GM18870 (cell line): ENCODE measurements around the gene ENPP5.

Experiments
- ATAC-seq: cut with Tn5 transposase; IDR thresholded peaks from one replicate; pipeline ENCODE4 v1.9.1; 2021; ENCODE audit warnings: moderate library complexity; ENCODE audit not compliant: unreplicated experiment

The ENPP5 gene, protein sequence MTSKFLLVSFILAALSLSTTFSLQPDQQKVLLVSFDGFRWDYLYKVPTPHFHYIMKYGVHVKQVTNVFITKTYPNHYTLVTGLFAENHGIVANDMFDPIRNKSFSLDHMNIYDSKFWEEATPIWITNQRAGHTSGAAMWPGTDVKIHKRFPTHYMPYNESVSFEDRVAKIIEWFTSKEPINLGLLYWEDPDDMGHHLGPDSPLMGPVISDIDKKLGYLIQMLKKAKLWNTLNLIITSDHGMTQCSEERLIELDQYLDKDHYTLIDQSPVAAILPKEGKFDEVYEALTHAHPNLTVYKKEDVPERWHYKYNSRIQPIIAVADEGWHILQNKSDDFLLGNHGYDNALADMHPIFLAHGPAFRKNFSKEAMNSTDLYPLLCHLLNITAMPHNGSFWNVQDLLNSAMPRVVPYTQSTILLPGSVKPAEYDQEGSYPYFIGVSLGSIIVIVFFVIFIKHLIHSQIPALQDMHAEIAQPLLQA

DNA sequence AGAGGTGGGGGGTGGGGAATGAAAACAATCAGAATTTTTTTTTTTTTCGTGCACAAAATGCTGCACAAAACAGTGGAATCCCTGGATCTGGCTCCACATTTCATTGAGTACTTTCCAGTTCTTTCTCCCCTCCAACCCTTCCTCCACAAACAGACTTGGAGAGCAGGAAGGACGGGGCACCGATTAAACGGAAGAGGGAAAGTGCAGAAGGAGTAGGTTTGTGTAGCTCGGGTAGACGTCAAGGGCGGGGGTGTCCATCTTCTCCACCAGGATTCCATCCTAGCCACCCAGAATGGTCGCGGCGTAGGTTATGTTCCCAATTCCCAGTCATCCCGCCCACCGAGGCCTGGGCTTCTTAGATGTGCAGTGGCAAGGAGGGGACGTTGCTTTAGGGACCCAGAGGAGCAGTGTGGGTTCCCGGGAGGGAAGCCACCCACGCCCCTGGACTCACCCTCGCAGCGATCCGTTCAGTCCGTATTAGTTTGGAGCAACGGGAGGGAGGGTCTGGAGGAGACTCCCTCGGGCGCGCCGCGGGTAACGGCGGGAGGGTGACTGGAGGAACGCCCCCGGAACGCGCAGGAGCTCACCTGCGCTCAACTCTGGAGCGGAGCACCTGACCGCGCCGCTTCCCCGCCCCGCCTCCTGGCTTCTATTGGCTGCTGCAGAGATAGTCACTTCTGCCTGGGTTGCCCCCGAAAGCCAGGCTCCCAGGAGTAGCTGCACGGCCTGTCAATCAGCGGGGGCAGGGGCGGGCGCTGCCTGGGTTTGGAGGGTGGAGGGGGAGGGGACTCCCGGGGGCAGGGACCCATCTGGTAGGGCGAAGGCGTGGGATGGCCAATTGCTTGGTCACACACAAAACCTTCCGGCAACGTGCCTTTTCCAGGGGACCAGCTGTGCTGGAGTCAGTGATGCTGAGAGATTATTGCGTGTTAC lies at the start of gene ENPP5:
Gene ENPP5 (minus strand): TSS at position 624 of the 933 bp plus-strand sequence. CDS start 2,718 bp downstream, outside the sequence.
- peak; percentile 60 for ATAC-seq

DNA sequence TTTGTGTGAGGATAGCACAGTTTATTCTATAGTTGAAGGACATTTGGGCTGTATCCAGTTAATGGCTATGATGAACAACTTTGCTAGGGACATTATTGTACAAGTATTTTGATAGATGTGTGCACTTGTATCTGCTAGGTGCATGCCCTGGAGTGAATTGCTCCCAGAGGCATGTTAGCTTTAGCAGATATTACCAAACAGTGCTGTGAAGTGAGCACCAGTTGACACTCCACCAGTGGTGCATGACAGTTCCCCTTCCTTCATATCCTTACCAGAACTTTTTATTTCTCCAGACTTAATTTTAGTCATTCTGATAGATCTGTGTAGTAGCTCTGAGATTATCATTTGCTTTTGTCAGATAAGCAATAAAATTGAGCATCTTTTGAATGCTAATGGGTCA lies 48.9 kb upstream of the ENPP5 start:
- no peak for ATAC-seq

DNA sequence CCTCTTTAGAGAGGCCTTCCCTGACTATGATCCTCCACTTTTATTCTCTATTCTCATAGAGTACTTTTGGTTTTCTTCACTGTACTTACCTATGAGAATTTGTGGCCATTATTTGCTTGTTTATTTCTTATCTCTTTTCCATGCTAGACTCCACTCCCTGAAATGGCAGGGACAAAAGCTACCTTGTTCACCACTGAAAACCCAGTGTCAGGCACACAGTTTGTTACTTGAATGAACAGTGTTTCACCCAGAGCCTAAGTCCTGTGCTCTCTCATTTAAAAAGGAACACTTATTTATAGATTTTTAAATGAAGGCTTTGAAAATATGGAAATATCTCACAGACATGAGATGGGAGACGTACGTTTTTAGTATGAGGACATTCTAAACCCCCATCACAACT lies 47.7 kb upstream of the ENPP5 start:
- ATAC-seq, result no peak

DNA sequence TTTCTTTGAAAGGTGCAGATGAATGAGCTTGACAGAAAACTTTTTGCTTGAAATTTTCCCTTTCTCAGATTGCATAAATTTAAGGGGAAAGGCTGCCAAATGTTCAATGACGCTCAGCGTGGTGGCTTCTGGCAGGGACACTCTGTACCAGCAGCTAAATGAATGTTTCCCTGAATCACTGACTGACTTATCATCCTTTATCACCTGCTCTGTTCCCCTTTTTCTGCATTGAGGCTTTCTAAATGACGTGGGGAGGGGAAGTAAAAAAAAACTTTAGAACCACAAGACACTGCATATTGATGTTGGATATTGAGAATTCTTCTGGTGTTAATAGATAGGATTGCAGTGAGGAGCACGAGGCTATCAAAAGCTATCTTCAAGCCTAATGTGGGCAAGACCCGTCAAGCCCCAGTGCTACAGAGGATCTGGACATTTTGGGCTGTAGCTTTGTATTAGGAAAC lies 46.9 kb upstream of the ENPP5 start:
- ATAC-seq, result peak; percentile 63

DNA sequence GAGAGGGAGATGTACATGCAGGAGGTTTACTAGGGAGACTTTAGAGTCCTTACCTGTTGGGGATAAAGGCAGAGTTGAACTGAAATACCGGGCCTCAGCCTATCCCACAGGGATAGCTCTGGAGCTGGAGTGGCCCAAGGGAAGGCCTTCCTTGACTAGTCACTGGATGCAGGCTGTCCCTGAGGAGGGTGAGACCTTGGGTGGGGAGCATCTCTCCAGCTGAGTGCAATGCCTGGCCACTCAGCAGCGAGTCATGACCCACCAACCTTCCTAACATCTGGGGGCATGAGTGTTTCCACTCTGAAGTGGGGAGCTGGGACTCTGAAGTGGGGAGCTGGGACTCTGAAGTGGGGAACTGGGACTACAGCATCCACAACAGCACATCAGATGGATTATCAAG lies 46.1 kb upstream of the ENPP5 start:
- no peak for ATAC-seq

DNA sequence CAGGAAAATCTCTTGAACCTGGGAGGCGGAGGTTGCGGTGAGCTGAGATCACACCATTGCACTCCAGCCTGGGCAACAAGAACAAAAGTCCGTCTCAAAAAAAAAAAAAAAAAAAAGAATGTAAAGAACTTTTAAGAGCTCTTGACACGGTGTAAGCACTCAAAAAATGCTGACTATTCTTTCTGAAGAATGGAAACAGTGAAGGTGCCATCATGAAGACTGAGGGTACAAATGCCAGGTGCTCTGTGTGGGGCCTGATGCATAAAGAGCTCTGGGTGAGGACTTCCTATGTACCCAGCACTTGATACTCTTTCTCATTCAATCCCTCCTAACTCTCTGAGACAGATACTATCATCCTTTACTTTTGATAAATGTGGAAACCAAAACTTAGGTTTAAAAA lies 45.0 kb upstream of the ENPP5 start:
- no peak for ATAC-seq

DNA sequence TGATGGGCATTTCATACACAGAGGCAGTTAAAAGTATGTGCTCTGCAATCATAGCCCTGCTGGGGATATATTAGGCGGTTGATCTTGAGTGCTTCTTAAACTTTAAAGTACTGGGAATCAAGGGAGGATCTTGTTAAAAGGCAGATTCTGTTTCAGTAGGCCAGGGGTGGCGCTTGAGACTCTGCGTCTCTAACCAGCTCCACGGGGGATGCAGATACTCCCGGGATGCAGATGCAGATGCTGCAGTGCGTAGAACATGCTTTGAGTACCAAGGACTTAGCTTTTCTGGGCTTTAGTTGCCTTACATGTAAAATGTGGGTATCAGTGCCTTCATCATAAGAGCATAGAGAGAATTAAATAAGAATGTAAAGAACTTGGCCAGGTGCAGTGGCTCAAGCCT lies 44.4 kb upstream of the ENPP5 start:
- ATAC-seq, result no peak

DNA sequence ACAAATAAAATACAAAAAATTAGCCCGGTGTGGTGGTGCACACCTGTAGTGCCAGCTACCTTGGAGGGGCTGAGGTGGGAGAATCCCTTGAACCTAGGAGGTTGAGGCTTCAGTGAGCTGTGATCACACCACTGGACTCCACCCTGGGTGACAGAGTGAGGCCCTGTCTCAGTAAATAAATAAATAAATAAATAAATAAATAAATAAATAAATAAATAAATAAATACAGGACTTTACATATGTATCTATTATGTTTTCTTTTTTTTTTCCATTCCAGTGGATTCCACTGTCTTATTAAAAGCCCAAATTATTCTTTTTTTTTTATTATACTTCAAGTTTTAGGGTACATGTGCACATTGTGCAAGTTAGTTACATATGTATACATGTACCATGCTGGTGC lies 41.1 kb upstream of the ENPP5 start:
- no peak for ATAC-seq

DNA sequence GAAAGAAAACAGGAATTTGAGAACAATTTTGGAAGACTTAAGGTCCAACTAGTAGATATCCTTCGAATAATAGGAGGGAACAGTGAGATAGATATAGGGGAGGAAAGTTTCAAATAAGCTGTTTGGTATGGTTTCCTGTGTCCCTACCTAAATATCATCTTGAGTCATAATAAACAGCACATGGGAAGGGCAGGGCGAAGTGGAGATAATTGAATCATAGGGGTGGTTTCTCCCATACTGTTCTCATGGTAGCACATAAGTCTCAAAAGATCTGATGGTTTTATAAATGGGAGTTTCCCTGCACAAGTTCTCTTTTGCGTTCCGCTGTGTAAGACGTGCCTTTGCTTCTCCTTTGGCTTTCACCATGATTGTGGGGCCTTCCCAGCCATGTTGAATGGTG lies 39.5 kb upstream of the ENPP5 start:
- ATAC-seq, result no peak

DNA sequence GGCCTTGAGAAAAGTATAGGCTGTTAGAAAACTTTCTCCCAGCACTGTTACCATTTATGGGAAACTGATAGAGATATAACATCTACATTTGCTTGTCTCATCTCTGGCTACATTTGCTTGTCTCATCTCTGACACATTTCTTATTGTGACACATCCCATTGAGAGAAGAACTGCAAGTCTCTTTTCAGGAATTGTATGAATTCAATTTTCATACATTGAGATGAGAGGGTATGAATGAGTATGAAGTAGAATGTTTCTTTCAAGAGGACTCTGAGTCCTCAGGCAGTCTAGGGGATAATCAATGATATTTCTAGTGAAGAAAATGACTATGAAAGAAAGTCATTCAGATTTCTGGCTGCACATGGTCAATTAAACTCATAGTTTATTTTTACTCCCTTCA lies 37.5 kb upstream of the ENPP5 start:
- ATAC-seq, result no peak

DNA sequence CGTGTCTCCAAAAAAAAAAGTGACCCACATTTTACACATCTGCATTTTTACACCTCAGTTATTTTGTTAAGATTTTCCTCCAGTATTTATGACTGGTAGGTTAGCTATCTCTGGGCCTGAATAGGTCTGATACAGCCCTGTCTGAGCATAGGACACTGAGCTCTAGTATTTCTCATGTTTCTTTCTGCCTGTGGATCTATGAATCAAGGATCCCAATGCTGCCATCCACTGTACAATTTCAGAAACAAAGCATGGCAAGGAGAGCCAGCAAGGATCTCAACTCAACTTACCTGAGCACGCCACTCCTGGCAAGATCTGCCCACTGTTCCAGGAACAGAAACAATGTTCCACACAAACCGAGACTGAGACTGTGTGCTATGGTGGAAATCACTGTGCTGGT lies 36.4 kb upstream of the ENPP5 start:
- ATAC-seq, result no peak

DNA sequence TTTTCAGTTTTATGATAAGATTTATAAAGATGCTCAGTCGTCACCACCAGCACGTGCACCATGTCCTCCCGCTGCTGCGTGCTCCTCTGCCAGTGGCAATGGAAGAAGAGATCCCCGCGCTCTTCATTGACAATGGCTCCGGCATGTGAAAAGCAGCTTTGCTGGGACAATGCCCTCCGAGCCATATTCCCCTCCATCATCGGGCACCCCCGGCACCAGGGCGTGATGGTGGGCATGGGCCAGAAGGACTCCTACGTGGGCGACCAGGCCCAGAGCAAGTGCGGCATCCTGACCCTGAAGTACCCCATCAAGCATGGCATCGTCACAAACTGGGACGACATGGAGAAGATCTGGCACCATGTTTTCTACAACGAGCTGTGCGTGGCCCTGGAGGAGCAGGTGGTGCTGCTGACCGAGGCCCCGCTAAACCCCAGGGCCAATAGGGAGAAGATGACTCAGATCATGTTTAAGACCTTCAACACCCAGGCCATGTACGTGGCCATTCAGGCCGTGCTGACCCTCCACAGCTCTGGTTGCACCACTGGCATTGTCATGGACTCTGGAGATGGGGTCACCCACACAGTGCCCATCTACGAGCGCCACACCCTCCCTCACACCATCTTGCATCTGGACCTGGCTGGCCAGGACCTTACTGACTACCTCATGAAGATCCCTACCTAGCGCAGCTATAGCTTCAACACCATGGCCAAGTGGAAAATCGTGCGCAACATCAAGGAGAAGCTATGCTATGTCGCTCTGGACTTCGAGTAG lies 34.3 kb upstream of the ENPP5 start:
- ATAC-seq, result no peak

DNA sequence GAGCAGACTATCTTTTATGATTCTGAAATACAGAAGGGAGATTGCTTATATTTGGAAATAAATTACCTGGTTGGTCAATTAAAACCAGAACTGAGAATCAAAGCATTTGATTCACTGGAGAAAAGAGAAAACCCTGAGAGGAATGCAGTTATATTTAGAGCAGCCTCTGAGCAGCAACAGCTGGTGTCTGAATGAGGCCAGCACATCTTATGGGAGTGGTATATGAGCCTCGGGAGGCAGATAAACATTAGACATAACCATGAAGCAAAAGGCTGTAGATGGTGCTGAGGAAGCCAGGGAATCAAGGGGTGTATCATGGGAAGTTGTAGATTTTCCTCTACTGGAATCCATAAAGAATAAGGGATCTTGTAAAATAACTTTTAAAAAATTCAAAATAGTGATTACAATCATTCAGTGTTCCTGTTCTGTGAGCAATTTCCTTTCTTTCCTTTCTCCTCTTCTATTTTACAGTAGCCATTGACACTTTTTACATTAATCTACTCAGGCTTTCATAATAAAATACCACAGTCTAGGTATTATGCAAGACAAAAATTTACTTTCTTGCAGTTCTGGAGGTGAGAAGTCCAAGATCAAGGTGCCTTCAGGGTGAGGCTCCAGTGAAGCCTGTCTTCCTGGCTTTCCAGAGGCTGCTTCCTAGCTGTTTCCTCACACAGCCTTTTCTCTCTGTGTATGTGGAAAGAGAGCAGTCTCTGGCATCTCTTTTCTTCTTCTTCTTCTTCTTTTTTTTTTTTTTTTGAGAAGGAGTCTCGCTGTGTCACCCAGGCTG lies 32.8 kb upstream of the ENPP5 start:
- ATAC-seq, result no peak

DNA sequence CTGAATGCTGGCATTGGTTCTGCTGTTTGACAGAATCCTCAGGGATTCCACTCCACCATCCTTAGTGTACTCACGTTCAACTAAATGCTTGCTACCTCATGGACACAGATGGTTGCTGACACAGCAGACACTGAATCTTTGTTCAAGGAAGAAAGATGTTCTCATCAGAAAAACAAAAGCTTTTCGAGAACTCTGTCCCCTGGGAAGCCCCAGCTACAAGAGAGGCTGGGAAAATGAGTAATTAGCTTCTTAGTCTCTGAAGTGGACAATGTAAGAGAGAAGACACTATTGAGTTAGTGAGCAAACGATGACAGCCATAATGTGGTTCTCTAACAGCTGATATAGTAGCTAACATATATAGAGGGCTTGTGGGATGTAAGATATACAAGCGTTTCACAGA lies 30.9 kb upstream of the ENPP5 start:
- ATAC-seq, result no peak

DNA sequence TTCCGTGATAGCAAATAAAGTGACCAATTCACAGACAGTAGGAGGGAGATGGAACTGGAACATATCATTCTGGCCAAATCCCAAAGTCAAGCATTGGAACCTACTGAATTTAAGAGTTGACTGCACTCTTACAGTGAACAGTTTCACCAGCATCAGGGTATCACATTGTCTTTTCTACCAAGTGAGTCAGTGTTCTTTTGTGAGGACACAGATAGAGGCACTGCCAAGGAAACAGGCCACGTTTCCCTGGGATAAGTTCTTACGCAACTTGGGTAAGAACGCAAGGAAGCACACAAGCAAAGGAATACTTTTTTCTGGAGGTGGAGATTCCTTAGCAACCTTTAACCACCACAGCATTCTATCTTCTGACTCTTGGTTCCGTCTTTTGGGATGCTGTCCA lies 28.6 kb upstream of the ENPP5 start:
- no peak for ATAC-seq

DNA sequence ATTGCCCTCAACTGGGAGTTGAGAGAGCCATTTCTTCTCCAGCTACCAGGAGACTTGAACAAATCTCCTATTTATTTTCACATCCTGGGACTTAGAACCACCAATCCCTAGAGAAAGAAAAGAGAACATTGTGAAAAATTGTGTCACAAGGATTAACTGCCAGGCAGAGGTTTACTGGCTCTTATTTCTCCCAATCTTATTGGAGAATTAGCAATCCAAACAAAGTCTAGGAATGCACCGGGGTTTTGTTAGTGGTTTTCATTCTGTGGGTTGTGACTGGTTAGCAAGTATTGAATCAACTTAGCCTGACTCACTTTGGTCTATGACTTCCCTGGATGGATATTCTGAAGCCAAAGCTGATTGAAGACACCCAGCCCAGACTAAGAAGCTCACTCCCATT lies 21.2 kb upstream of the ENPP5 start:
- no peak for ATAC-seq

DNA sequence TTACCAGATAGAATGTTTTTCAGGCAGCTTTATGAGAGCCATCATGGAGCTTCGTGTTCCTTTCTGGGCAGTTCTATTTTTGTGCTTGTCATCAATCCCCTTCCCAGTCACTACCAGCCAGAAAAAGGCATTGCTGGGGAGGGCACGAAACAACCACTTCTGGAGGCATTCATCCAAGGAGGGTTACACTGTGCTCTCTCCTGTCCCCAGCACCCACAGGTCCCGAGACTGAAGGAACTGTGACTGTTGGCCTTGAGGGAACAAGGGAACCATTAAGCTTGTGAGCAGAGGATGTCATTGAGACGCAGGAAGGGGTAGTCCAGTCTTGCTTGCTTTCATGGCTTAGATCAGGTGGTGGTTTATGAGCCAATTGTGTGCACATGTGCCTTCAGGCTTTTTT lies 20.1 kb upstream of the ENPP5 start:
- ATAC-seq, result no peak

DNA sequence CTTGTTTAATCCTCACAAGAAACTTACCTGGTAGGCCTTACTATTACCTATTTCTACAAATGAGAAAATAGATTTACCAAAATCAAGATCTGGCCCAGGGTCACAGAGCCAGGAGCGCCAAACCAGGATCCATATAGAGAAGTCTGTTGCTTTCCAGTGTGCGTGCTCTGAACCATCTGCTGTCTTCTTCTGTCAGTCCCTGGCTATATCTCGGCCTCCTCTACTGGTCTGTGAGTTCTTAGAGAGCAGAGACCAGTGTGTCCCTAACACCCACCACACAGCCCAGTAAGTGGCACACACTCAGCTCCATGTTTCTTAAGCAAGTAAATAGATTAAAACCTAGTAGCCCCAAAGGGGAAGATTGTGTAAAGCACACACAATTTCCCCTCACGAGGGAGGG lies 18.9 kb upstream of the ENPP5 start:
- ATAC-seq, result no peak

DNA sequence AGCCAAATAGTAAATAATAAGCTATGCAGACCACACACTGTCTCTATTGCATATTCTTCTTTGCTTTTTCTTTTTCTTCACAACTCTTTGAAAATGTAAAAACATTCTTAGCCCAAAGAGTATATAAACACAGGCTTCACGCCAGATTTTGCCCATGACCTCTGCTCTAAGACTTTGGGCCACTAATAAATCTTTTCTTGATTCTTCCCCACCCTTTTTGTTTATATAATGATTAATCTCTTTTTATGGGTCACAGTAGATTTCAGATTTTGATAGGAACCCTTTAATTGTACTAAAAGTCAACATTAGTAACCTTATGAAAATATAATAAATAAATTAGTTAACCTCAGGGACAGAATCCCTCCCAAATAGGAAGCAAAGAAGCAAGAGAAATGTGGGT lies 15.8 kb upstream of the ENPP5 start:
- ATAC-seq, result no peak

DNA sequence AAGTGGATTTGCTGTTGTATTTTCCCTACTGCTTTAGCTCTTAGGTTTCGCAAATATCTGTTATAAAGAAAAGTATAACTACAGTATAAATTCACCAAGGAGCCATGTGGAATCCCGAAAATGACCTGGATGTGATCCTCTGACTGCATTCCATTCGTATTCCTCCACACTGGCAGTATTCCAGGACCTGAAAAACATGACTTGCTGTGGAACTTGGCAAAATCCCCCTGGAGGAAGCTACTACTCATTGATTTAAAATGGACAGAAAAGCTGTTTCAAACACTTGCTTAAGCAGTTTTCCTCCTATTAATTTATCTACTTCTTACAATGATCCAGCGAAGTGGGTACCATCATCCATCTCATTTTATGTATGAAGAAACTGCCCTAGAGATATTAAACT lies 13.3 kb upstream of the ENPP5 start:
- ATAC-seq, result no peak
